ENCODE measurements around the gene VSX1.

VSX1 gene

GRCh38 chr20:25064561-25065071, 17.3 kb downstream of the VSX1 start:
- H3K27me3 Mint-ChIP-seq = peaks cover 15% of the 10 kb centered on the region
- no peak overlapping the region for H3K4me3 Mint-ChIP-seq
- no peak overlapping the region for H3K27ac Mint-ChIP-seq
- no peak for DNase-seq
- no peaks in the 10 kb centered on the region for H3K9me3 Mint-ChIP-seq
- peaks cover 5% of the 10 kb centered on the region for H3K4me1 Mint-ChIP-seq (ENCODE audit: low read depth)
- H3K36me3 Mint-ChIP-seq (ENCODE audit: low read depth) = no peaks in the 10 kb centered on the region

GRCh38 chr20:25063981-25064380, 18.0 kb downstream of the VSX1 start:
- Mint-ChIP-seq H3K9me3 (no peaks in the 10 kb centered on the region), H3K36me3 (ENCODE audit: low read depth) (no peaks in the 10 kb centered on the region), H3K27ac (no peak overlapping the region), H3K27me3 (peaks cover 10% of the 10 kb centered on the region), H3K4me3 (no peak overlapping the region), H3K4me1 (ENCODE audit: low read depth) (peaks cover 8% of the 10 kb centered on the region)
- DNase-seq = no peak

- peak; percentile 11 for DNase-seq
- peaks cover 8% of the 10 kb centered on the region for H3K27me3 Mint-ChIP-seq
- no peak overlapping the region for H3K27ac Mint-ChIP-seq
- H3K36me3 Mint-ChIP-seq (ENCODE audit: low read depth) = no peaks in the 10 kb centered on the region
- peaks cover 13% of the 10 kb centered on the region for H3K4me1 Mint-ChIP-seq (ENCODE audit: low read depth)
- H3K4me3 Mint-ChIP-seq = no peak overlapping the region
- H3K9me3 Mint-ChIP-seq = no peaks in the 10 kb centered on the region
Observed at GRCh38 chr20:25063546-25063945, 18.4 kb downstream of the VSX1 start.

GRCh38 chr20:25062841-25063240, 19.1 kb downstream of the VSX1 start:
- H3K4me1 Mint-ChIP-seq (ENCODE audit: low read depth) = peaks cover 16% of the 10 kb centered on the region
- no peak for DNase-seq
- no peaks in the 10 kb centered on the region for H3K36me3 Mint-ChIP-seq (ENCODE audit: low read depth)
- no peak overlapping the region for H3K4me3 Mint-ChIP-seq
- H3K27ac Mint-ChIP-seq = no peak overlapping the region
- H3K9me3 Mint-ChIP-seq = no peaks in the 10 kb centered on the region
- H3K27me3 Mint-ChIP-seq = peaks cover 7% of the 10 kb centered on the region

GRCh38 chr20:25061821-25062530, 20.0 kb downstream of the VSX1 start:
- Mint-ChIP-seq H3K4me1 (ENCODE audit: low read depth) (peaks cover 17% of the 10 kb centered on the region), H3K27ac (no peak overlapping the region), H3K9me3 (no peaks in the 10 kb centered on the region), H3K36me3 (ENCODE audit: low read depth) (peaks cover 2% of the 10 kb centered on the region), H3K4me3 (no peak overlapping the region), H3K27me3 (peaks cover 7% of the 10 kb centered on the region)
- DNase-seq = peak; percentile 23

GRCh38 chr20:25061103-25061799, 20.7 kb downstream of the VSX1 start:
- Mint-ChIP-seq H3K27me3 (peaks cover 5% of the 10 kb centered on the region), H3K27ac (no peak overlapping the region), H3K4me1 (ENCODE audit: low read depth) (peaks cover 25% of the 10 kb centered on the region), H3K4me3 (no peak overlapping the region), H3K36me3 (ENCODE audit: low read depth) (peaks cover 2% of the 10 kb centered on the region), H3K9me3 (no peaks in the 10 kb centered on the region)
- DNase-seq = peak; percentile 2

- Mint-ChIP-seq H3K27me3 (no peaks in the 10 kb centered on the region), H3K36me3 (ENCODE audit: low read depth) (peaks cover 7% of the 10 kb centered on the region), H3K27ac (no peak overlapping the region), H3K9me3 (no peaks in the 10 kb centered on the region), H3K4me1 (ENCODE audit: low read depth) (peaks cover 32% of the 10 kb centered on the region), H3K4me3 (no peak overlapping the region)
- peak; percentile 21 for DNase-seq
Observed at GRCh38 chr20:25059866-25060465, 22.0 kb downstream of the VSX1 start.

GRCh38 chr20:25058847-25059810, 22.8 kb downstream of the VSX1 start:
- DNase-seq = peak; percentile 32
- H3K36me3 Mint-ChIP-seq (ENCODE audit: low read depth) = peaks cover 9% of the 10 kb centered on the region
- peak overlapping the region; percentile 73 for H3K4me3 Mint-ChIP-seq
- peak overlapping the region; percentile 50 for H3K27ac Mint-ChIP-seq
- no peaks in the 10 kb centered on the region for H3K9me3 Mint-ChIP-seq
- H3K27me3 Mint-ChIP-seq = no peaks in the 10 kb centered on the region
- H3K4me1 Mint-ChIP-seq (ENCODE audit: low read depth) = peaks cover 40% of the 10 kb centered on the region

GRCh38 chr20:25058051-25058846, 23.7 kb downstream of the VSX1 start, which contains the start of gene ACSS1:
TSS of gene ACSS1 (minus strand) at chr20:25058139. CDS start at chr20:25058102, 37 bp downstream.
- H3K4me1 Mint-ChIP-seq (ENCODE audit: low read depth) = peaks cover 49% of the 10 kb centered on the region

GRCh38 chr20:25057234-25058050, 24.5 kb downstream of the VSX1 start:
- peak overlapping the region; percentile 89 for H3K27ac Mint-ChIP-seq

More at GRCh38 chr20:25058051-25058846, 23.7 kb downstream of the VSX1 start, which contains the start of gene ACSS1:
- Mint-ChIP-seq H3K9me3 (no peaks in the 10 kb centered on the region), H3K27me3 (no peaks in the 10 kb centered on the region), H3K27ac (peak within 1 kb of the TSS; percentile 89), H3K36me3 (ENCODE audit: low read depth) (peaks cover 9% of the 10 kb centered on the region), H3K4me3 (peak within 1 kb of the TSS; percentile 82)
- DNase-seq = peak; percentile 85

GRCh38 chr20:25056690-25057233, 25.2 kb downstream of the VSX1 start:
- no peaks in the 10 kb centered on the region for H3K9me3 Mint-ChIP-seq
- H3K27me3 Mint-ChIP-seq = no peaks in the 10 kb centered on the region
- H3K4me3 Mint-ChIP-seq = peak overlapping the region; percentile 82
- no peak for DNase-seq
- H3K27ac Mint-ChIP-seq = peak overlapping the region; percentile 89
- H3K4me1 Mint-ChIP-seq (ENCODE audit: low read depth) = peaks cover 63% of the 10 kb centered on the region
- H3K36me3 Mint-ChIP-seq (ENCODE audit: low read depth) = peaks cover 9% of the 10 kb centered on the region

More at GRCh38 chr20:25057234-25058050, 24.5 kb downstream of the VSX1 start:
- peaks cover 9% of the 10 kb centered on the region for H3K36me3 Mint-ChIP-seq (ENCODE audit: low read depth)
- H3K4me3 Mint-ChIP-seq = peak overlapping the region; percentile 82
- peaks cover 56% of the 10 kb centered on the region for H3K4me1 Mint-ChIP-seq (ENCODE audit: low read depth)
- DNase-seq = peak; percentile 82
- H3K27me3 Mint-ChIP-seq = no peaks in the 10 kb centered on the region
- no peaks in the 10 kb centered on the region for H3K9me3 Mint-ChIP-seq

- peak; percentile 33 for DNase-seq
- peak overlapping the region; percentile 82 for H3K4me3 Mint-ChIP-seq
- H3K27ac Mint-ChIP-seq = no peak overlapping the region
- H3K4me1 Mint-ChIP-seq (ENCODE audit: low read depth) = peaks cover 69% of the 10 kb centered on the region
- no peaks in the 10 kb centered on the region for H3K27me3 Mint-ChIP-seq
- H3K36me3 Mint-ChIP-seq (ENCODE audit: low read depth) = peaks cover 9% of the 10 kb centered on the region
- no peaks in the 10 kb centered on the region for H3K9me3 Mint-ChIP-seq
Observed at GRCh38 chr20:25055711-25056495, 26.0 kb downstream of the VSX1 start.
